GM23338 (cell line): ENCODE results near the gene ESYT2. TPM values are rescaled to one million over a fixed set of nuclear protein-coding genes. Genes with fewer than 3 reads are reported as not detected.

Source experiments
- ATAC-seq: fragments of 200-7000 bp; cut with Tn5 transposase; 3 replicates; pipeline ENCODE4 v1.9.1; 2020
- DNase-seq: peaks from one replicate; pipeline ENCODE4 v3.0.0-alpha.2; 2015; ENCODE audit warnings: low spot score
- H2AFZ ChIP-seq: fragments of 200-600 bp; sonication (generic); 2 replicates; pipeline ENCODE4 v1.8.0; 2016; ENCODE audit warnings: antibody characterized with exemption, mild to moderate bottlenecking, moderate library complexity
- H3F3A ChIP-seq: fragments of 200-600 bp; sonication (generic); replicated peaks from 2 replicates; pipeline ENCODE4 v1.8.0; 2017; ENCODE audit warnings: antibody characterized with exemption, mixed run types, low read depth
- H3K27ac ChIP-seq: fragments of 200-600 bp; sonication (generic); 2 replicates; pipeline ENCODE4 v1.6.1; 2016; ENCODE audit warnings: low read depth
- H3K27me3 ChIP-seq: fragments of 200-600 bp; sonication (generic); 2 replicates; pipeline ENCODE4 v1.8.0; 2016; ENCODE audit warnings: mild to moderate bottlenecking, mixed run types, moderate library complexity; ENCODE audit not compliant: insufficient read depth
- H3K36me3 ChIP-seq: fragments of 200-600 bp; sonication (generic); 2 replicates; pipeline ENCODE4 v1.8.0; 2016; ENCODE audit warnings: mild to moderate bottlenecking; ENCODE audit not compliant: insufficient read depth
- H3K4me1 ChIP-seq: fragments of 200-600 bp; sonication (generic); 2 replicates; pipeline ENCODE4 v1.8.0; 2016; ENCODE audit warnings: mild to moderate bottlenecking, moderate library complexity; ENCODE audit not compliant: insufficient read depth
- H3K4me2 ChIP-seq: fragments of 200-600 bp; sonication (generic); 2 replicates; pipeline ENCODE4 v1.7.1; 2017; ENCODE audit warnings: mixed run types
- H3K4me3 ChIP-seq: fragments of 200-600 bp; sonication (generic); 2 replicates; pipeline ENCODE4 v1.6.1; 2016; ENCODE audit warnings: mixed run types
- H3K79me2 ChIP-seq: fragments of 200-600 bp; sonication (generic); replicated peaks from 2 replicates; pipeline ENCODE4 v1.8.0; 2017; ENCODE audit warnings: mild to moderate bottlenecking; ENCODE audit not compliant: insufficient read depth
- H3K9me2 ChIP-seq: fragments of 200-600 bp; sonication (generic); 2 replicates; pipeline ENCODE4 v1.8.0; 2017; ENCODE audit not compliant: insufficient read depth
- H4K20me1 ChIP-seq: fragments of 200-600 bp; sonication (generic); replicated peaks from 2 replicates; pipeline ENCODE4 v1.8.0; 2017; ENCODE audit warnings: mild to moderate bottlenecking; ENCODE audit not compliant: insufficient read depth
- H3K27ac Mint-ChIP-seq: 2 replicates; pipeline ENCODE4 v1.8.0; 2020; ENCODE audit warnings: inconsistent platforms, mild to moderate bottlenecking, moderate library complexity, mixed read lengths
- H3K27me3 Mint-ChIP-seq: 3 replicates; pipeline ENCODE4 v1.8.0; 2022; ENCODE audit warnings: low read depth, mild to moderate bottlenecking, moderate library complexity, mixed read lengths, inconsistent platforms; ENCODE audit not compliant: insufficient read depth, poor library complexity
- H3K36me3 Mint-ChIP-seq: 3 replicates; pipeline ENCODE4 v1.8.0; 2021; ENCODE audit warnings: low read depth, mild to moderate bottlenecking, inconsistent platforms, moderate library complexity, mixed read lengths
- H3K4me1 Mint-ChIP-seq: 3 replicates; pipeline ENCODE4 v1.8.0; 2020; ENCODE audit warnings: mild to moderate bottlenecking, inconsistent platforms, mixed read lengths
- H3K4me3 Mint-ChIP-seq: 3 replicates; pipeline ENCODE4 v1.8.0; 2021; ENCODE audit warnings: moderate library complexity, mild to moderate bottlenecking, inconsistent platforms, mixed read lengths
- H3K9me3 Mint-ChIP-seq: 3 replicates; pipeline ENCODE4 v1.8.0; 2020; ENCODE audit warnings: moderate library complexity, mild to moderate bottlenecking, inconsistent platforms, mixed read lengths
- CTCF ChIP-seq, 2 experiments: fragments of 200-600 bp in 1 of 2; sonication (generic) in 1 of 2; conservative IDR thresholded peaks; 2 replicates each; pipeline versions ENCODE4 v1.5.1 to v1.6.1; 2016 to 2017; ENCODE audit warnings: antibody characterized with exemption in 2 of 2, low read depth in 2 of 2, mild to moderate bottlenecking in 2 of 2, moderate library complexity in 1 of 2
- EZH2phosphoT487 ChIP-seq: fragments of 200-600 bp; sonication (generic); IDR thresholded peaks from one replicate; pipeline ENCODE4 v1.8.1; 2018; ENCODE audit warnings: antibody characterized with exemption; ENCODE audit not compliant: unreplicated experiment
- NANOG ChIP-seq: IDR thresholded peaks from 2 replicates; pipeline ENCODE4 v1.6.1; 2016; ENCODE audit warnings: antibody characterized with exemption, borderline replicate concordance
- ZNF114 ChIP-seq: fragments of 250-450 bp; sonication (Bioruptor Pico); IDR thresholded peaks from 2 replicates; pipeline ENCODE4 v1.5.0; 2020; ENCODE audit warnings: mild to moderate bottlenecking, moderate library complexity
- ZNF331 ChIP-seq: fragments of 250-450 bp; sonication (Bioruptor Pico); IDR thresholded peaks from 2 replicates; pipeline ENCODE4 v1.5.0; 2020; ENCODE audit warnings: low read depth, mild to moderate bottlenecking, moderate library complexity
- ZNF462 ChIP-seq: fragments of 250-450 bp; sonication (Bioruptor Pico); IDR thresholded peaks from 2 replicates; pipeline ENCODE4 v1.5.0; 2020; ENCODE audit warnings: mild to moderate bottlenecking, moderate library complexity
- polyA plus RNA-seq: library from polyadenylated mRNA; unstranded; fragments of >200 nt; fragmentation: Nextera tagmentation; extraction: Ambion mirVana; gene quantifications from 2 replicates; pipeline ENCODE4 v1.2.1, GENCODE V29; 2016
- total RNA-seq: library from RNA; depleted of rRNA; stranded (reverse); fragments of >200 nt; shearing (Covaris generic); gene quantifications from 2 replicates; pipeline ENCODE4 v1.2.3, GENCODE V29; 2014

Gene ESYT2
- total and polyA plus RNA-seq, 2 experiments from 2014 or later = 9.6 to 52.7 TPM

GRCh38 chr7:158828133-158829020 lies 932 bp downstream of the ESYT2 start:
- Histone ChIP-seq H4K20me1 (peaks cover 28% of the 10 kb centered on the region), H3K27ac (no peak overlapping the region), H3F3A (peaks cover 11% of the 10 kb centered on the region; the same call in 1 of the 2 replicates), H3K9me2 (no peaks in the 10 kb centered on the region), H3K36me3 (no peaks in the 10 kb centered on the region), H3K4me3 (peak overlapping the region; percentile 81), H2AFZ (no peak overlapping the region; the same call in 1 of the 2 replicates), H3K4me2 (peak overlapping the region; percentile 100), H3K4me1 (peaks cover 25% of the 10 kb centered on the region), H3K27me3 (peaks cover 36% of the 10 kb centered on the region), H3K79me2 (peaks cover 47% of the 10 kb centered on the region)
- peak; percentile 71 for ATAC-seq
- peak; percentile 71 for DNase-seq
- Mint-ChIP-seq H3K27ac (no peak overlapping the region), H3K36me3 (peaks cover 10% of the 10 kb centered on the region), H3K4me3 (peak overlapping the region; percentile 80), H3K4me1 (peaks cover 29% of the 10 kb centered on the region), H3K27me3 (peaks cover 18% of the 10 kb centered on the region), H3K9me3 (no peaks in the 10 kb centered on the region; the same call in 2 of the 3 replicates)
- TF ChIP-seq ZNF462 (no peak), ZNF114 (CRISPR knock-in tag) (no peak), CTCF (conservative IDR thresholded peaks at IDR 0.05; ENCODE audit: low read depth in 2 of 2) (no peak), NANOG (no peak), ZNF331 (CRISPR knock-in tag) (no peak), EZH2phosphoT487 (no peak)
